ENCODE data around the gene THSD1.
"Not testable (repeated sequence)": the region's sequence is repeated elsewhere in the genome, so short reads cannot be mapped to it uniquely, and the experiment has no call there.

DNA sequence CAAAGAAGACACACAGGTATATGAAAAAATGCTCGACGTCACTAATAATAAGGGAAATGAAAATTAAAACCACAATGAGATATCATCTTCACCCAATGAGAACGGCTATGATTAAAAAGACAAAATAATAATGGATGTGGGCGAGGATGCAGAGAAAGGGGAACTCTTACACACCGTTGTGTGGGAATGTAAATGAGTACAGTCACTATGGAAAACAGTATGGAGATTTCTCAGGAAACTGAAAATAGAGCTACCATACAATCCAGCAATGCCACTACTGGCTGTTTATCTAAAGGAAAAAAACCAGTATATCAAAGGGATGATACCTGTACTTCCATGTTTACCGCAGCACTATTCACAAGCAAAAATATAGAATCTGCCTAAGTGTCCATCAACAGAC, 74.1 kb downstream of the THSD1 start:
- TF ChIP-seq, protein P1, sequence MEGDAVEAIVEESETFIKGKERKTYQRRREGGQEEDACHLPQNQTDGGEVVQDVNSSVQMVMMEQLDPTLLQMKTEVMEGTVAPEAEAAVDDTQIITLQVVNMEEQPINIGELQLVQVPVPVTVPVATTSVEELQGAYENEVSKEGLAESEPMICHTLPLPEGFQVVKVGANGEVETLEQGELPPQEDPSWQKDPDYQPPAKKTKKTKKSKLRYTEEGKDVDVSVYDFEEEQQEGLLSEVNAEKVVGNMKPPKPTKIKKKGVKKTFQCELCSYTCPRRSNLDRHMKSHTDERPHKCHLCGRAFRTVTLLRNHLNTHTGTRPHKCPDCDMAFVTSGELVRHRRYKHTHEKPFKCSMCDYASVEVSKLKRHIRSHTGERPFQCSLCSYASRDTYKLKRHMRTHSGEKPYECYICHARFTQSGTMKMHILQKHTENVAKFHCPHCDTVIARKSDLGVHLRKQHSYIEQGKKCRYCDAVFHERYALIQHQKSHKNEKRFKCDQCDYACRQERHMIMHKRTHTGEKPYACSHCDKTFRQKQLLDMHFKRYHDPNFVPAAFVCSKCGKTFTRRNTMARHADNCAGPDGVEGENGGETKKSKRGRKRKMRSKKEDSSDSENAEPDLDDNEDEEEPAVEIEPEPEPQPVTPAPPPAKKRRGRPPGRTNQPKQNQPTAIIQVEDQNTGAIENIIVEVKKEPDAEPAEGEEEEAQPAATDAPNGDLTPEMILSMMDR (IDR thresholded peaks at IDR 0.05): not testable (repeated sequence)
- not testable (repeated sequence) for TF ChIP-seq POLR2A (IDR thresholded peaks at IDR 0.05)
